Mesendoderm (in vitro differentiated cells): ENCODE results near the gene ALPP.
A peak's percentile ranks its signal among the peaks of the same experiment; 100 is the strongest.
"Not testable (repeated sequence)": the region's sequence is repeated elsewhere in the genome, so short reads cannot be mapped to it uniquely, and the experiment has no call there.

Source experiments
- DNase-seq: peaks from one replicate; pipeline ENCODE4 v3.0.0; 2013
- H2AK5ac ChIP-seq: 2 replicates; pipeline ENCODE4 v1.6.1; 2013; ENCODE audit warnings: low read length, inconsistent platforms
- H2BK120ac ChIP-seq: 2 replicates; pipeline ENCODE4 v1.6.1; 2013; ENCODE audit warnings: low read depth, mild to moderate bottlenecking, low read length, moderate library complexity, mixed read lengths
- H2BK15ac ChIP-seq: replicated peaks from 2 replicates; pipeline ENCODE4 v1.6.1; 2013; ENCODE audit warnings: low read depth, mild to moderate bottlenecking, moderate library complexity
- H2BK5ac ChIP-seq: 2 replicates; pipeline ENCODE4 v1.6.1; 2013; ENCODE audit warnings: low read length, inconsistent platforms
- H3K18ac ChIP-seq: 2 replicates; pipeline ENCODE4 v1.6.1; 2013; ENCODE audit warnings: mild to moderate bottlenecking, low read length, mixed read lengths
- H3K23ac ChIP-seq: one replicate; pipeline ENCODE4 v1.6.1; 2013; ENCODE audit warnings: low read length
- H3K27ac ChIP-seq: 2 replicates; pipeline ENCODE4 v1.5.1; 2013; ENCODE audit warnings: low read depth, mild to moderate bottlenecking, inconsistent platforms, low read length, moderate library complexity
- H3K27me3 ChIP-seq: 2 replicates; pipeline ENCODE4 v1.6.1; 2013; ENCODE audit warnings: low read length, control low read depth, mild to moderate bottlenecking, inconsistent platforms; ENCODE audit not compliant: insufficient read depth, poor library complexity
- H3K36me3 ChIP-seq: 2 replicates; pipeline ENCODE4 v1.6.1; 2013; ENCODE audit warnings: low read length, inconsistent platforms; ENCODE audit not compliant: control insufficient read depth, insufficient read depth
- H3K4ac ChIP-seq: one replicate; pipeline ENCODE4 v1.6.1; 2013; ENCODE audit warnings: low read depth, mild to moderate bottlenecking, low read length, moderate library complexity
- H3K4me1 ChIP-seq: 2 replicates; pipeline ENCODE4 v1.6.1; 2013; ENCODE audit warnings: low read depth, low read length, inconsistent platforms; ENCODE audit not compliant: control insufficient read depth
- H3K4me2 ChIP-seq: 2 replicates; pipeline ENCODE4 v1.6.1; 2013; ENCODE audit warnings: low read length
- H3K4me3 ChIP-seq: 2 replicates; pipeline ENCODE4 v1.5.1; 2013; ENCODE audit warnings: mild to moderate bottlenecking, low read length
- H3K56ac ChIP-seq: one replicate; pipeline ENCODE4 v1.6.1; 2013; ENCODE audit warnings: low read length
- H3K79me1 ChIP-seq: 2 replicates; pipeline ENCODE4 v1.6.1; 2013; ENCODE audit warnings: low read length, inconsistent platforms
- H3K79me2 ChIP-seq: 2 replicates; pipeline ENCODE4 v1.6.1; 2013; ENCODE audit warnings: mild to moderate bottlenecking, low read length; ENCODE audit not compliant: control insufficient read depth, insufficient read depth
- H3K9ac ChIP-seq: 2 replicates; pipeline ENCODE4 v1.6.1; 2013; ENCODE audit warnings: low read length, inconsistent platforms
- H4K5ac ChIP-seq: one replicate; pipeline ENCODE4 v1.6.1; 2013; ENCODE audit warnings: low read length
- H4K8ac ChIP-seq: one replicate; pipeline ENCODE4 v1.6.1; 2013; ENCODE audit warnings: low read depth, mild to moderate bottlenecking, control low read depth, low read length, moderate library complexity
- WGBS: extraction: QIAGEN DNeasy Blood & Tissue Kit; methylation state at CpG from one replicate; pipeline ENCODE4 v1.1.7; 2013; ENCODE audit warnings: low lambda C conversion rate, missing lambda C conversion rate; ENCODE audit not compliant: insufficient coverage; ENCODE audit errors: extremely low coverage; 5-methylcytosine and 5-hydroxymethylcytosine counted together

The ALPP gene

GRCh38 chr2:232363784-232364615, 14.6 kb upstream of the ALPP start:
- Histone ChIP-seq H3K4me3 (no peak overlapping the region), H3K4me2 (no peak overlapping the region), H2BK120ac (no peak overlapping the region), H3K9ac (no peak overlapping the region), H3K79me2 (no peaks in the 10 kb centered on the region), H4K5ac (no peak overlapping the region), H2AK5ac (no peak overlapping the region), H4K8ac (no peak overlapping the region), H2BK15ac (no peak overlapping the region), H3K79me1 (no peaks in the 10 kb centered on the region), H3K27ac (no peak overlapping the region), H2BK5ac (no peak overlapping the region), H3K56ac (no peak overlapping the region), H3K36me3 (no peaks in the 10 kb centered on the region), H3K18ac (no peak overlapping the region), H3K4me1 (no peaks in the 10 kb centered on the region), H3K27me3 (no peaks in the 10 kb centered on the region), H3K4ac (no peak overlapping the region), H3K23ac (no peak overlapping the region)
- no peak for DNase-seq
- WGBS: no CpG with 5 or more reads among the region's 14 CpGs

- not testable (repeated sequence) for H2AK5ac ChIP-seq, H3K23ac ChIP-seq, H3K79me2 ChIP-seq, H3K4ac ChIP-seq, H2BK120ac ChIP-seq, H3K4me3 ChIP-seq, H4K8ac ChIP-seq, H3K18ac ChIP-seq, H3K79me1 ChIP-seq, H3K4me1 ChIP-seq, H3K36me3 ChIP-seq, H2BK5ac ChIP-seq, H3K9ac ChIP-seq, H3K27me3 ChIP-seq, H3K56ac ChIP-seq, H3K27ac ChIP-seq, DNase-seq, H3K4me2 ChIP-seq, H4K5ac ChIP-seq, H2BK15ac ChIP-seq
- no CpG with 5 or more reads among the region's 18 CpGs for WGBS
Measured at GRCh38 chr2:232364806-232365594, 13.6 kb upstream of the ALPP start.

- no peaks in the 10 kb centered on the region for H3K27me3 ChIP-seq
- H4K5ac ChIP-seq: no peak overlapping the region
- H3K4me2 ChIP-seq: no peak overlapping the region
- H3K4me3 ChIP-seq: no peak overlapping the region
- WGBS: no CpG with 5 or more reads among the region's 20 CpGs
- H3K4ac ChIP-seq: no peak overlapping the region
- no peak overlapping the region for H3K56ac ChIP-seq
- H2BK5ac ChIP-seq: no peak overlapping the region
- no peak overlapping the region for H2AK5ac ChIP-seq
- H4K8ac ChIP-seq: no peak overlapping the region
- no peaks in the 10 kb centered on the region for H3K79me1 ChIP-seq
- H3K36me3 ChIP-seq: no peaks in the 10 kb centered on the region
- no peaks in the 10 kb centered on the region for H3K4me1 ChIP-seq
- DNase-seq: peak; percentile 80
- no peak overlapping the region for H2BK15ac ChIP-seq
- no peak overlapping the region for H3K27ac ChIP-seq
- no peak overlapping the region for H3K18ac ChIP-seq
- no peaks in the 10 kb centered on the region for H3K79me2 ChIP-seq
- H3K23ac ChIP-seq: no peak overlapping the region
- no peak overlapping the region for H2BK120ac ChIP-seq
- no peak overlapping the region for H3K9ac ChIP-seq
Measured at GRCh38 chr2:232365621-232366321, 12.8 kb upstream of the ALPP start.

GRCh38 chr2:232366461-232366860, 12.1 kb upstream of the ALPP start:
- H3K27me3 ChIP-seq, H2BK120ac ChIP-seq, H3K18ac ChIP-seq, H3K4me1 ChIP-seq, H3K9ac ChIP-seq, DNase-seq, H2AK5ac ChIP-seq, H3K4me3 ChIP-seq, H3K27ac ChIP-seq, H3K79me1 ChIP-seq, H3K4me2 ChIP-seq, H4K8ac ChIP-seq, H3K79me2 ChIP-seq, H4K5ac ChIP-seq, H2BK5ac ChIP-seq, H3K23ac ChIP-seq, H3K36me3 ChIP-seq, H3K4ac ChIP-seq, H3K56ac ChIP-seq, H2BK15ac ChIP-seq: not testable (repeated sequence)
- WGBS: no CpG with 5 or more reads among the region's 23 CpGs

DNA sequence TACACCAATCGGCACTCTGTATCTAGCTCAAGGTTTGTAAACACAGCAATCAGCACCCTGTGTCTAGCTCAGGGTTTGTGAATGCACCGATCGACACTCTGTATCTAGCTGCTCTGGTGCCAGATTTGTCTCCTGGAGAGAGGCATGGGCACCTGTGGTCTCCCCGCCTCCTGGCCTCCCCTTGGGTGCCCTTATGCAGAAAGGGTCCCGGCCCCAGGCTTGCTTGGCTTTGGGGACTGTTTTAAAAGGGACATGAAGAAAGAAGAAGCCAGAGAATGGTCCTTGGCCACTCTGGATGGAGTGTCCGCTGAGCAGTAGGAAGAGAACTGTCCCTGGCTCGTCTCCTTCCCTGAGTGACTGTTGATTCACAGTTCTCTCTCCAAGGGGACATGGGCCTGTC, 11.5 kb upstream of the ALPP start:
- no peak overlapping the region for H3K4ac ChIP-seq
- H3K4me3 ChIP-seq: no peak overlapping the region
- H2BK15ac ChIP-seq: no peak overlapping the region
- no peak overlapping the region for H2BK5ac ChIP-seq
- H3K27me3 ChIP-seq: no peaks in the 10 kb centered on the region
- no peak overlapping the region for H3K4me2 ChIP-seq
- H3K18ac ChIP-seq: no peak overlapping the region
- no peak overlapping the region for H2AK5ac ChIP-seq
- no peak overlapping the region for H3K23ac ChIP-seq
- no peak overlapping the region for H4K5ac ChIP-seq
- H3K9ac ChIP-seq: no peak overlapping the region
- H3K56ac ChIP-seq: no peak overlapping the region
- no peaks in the 10 kb centered on the region for H3K36me3 ChIP-seq
- WGBS: no CpG with 5 or more reads among the region's 7 CpGs
- H3K79me1 ChIP-seq: no peaks in the 10 kb centered on the region
- DNase-seq: no peak
- H2BK120ac ChIP-seq: no peak overlapping the region
- no peaks in the 10 kb centered on the region for H3K79me2 ChIP-seq
- no peak overlapping the region for H4K8ac ChIP-seq
- no peaks in the 10 kb centered on the region for H3K4me1 ChIP-seq
- no peak overlapping the region for H3K27ac ChIP-seq
